HFFc6 (cell line): ENCODE data around the gene CHFR. TPM values are rescaled to one million over a fixed set of nuclear protein-coding genes. Genes with fewer than 3 reads are reported as not detected.
A peak's percentile ranks its signal among the peaks of the same experiment; 100 is the strongest.
"Not testable (repeated sequence)": the region's sequence is repeated elsewhere in the genome, so short reads cannot be mapped to it uniquely, and the experiment has no call there.

Experiments used
- DNase-seq: peaks from one replicate; pipeline ENCODE4 v3.0.0-alpha.2; 2018
- H3K27ac Mint-ChIP-seq: 2 replicates; pipeline ENCODE4 v1.8.0; 2020; ENCODE audit warnings: mild to moderate bottlenecking, mixed read lengths
- H3K27me3 Mint-ChIP-seq: 2 replicates; pipeline ENCODE4 v1.8.0; 2021; ENCODE audit warnings: mild to moderate bottlenecking, moderate library complexity, mixed read lengths; ENCODE audit not compliant: insufficient read depth
- H3K36me3 Mint-ChIP-seq: 2 replicates; pipeline ENCODE4 v1.8.0; 2021; ENCODE audit warnings: low read depth, mixed read lengths
- H3K4me1 Mint-ChIP-seq: 2 replicates; pipeline ENCODE4 v1.8.0; 2020; ENCODE audit warnings: low read depth, mixed read lengths
- H3K4me3 Mint-ChIP-seq: 2 replicates; pipeline ENCODE4 v1.8.0; 2020; ENCODE audit warnings: mild to moderate bottlenecking, moderate library complexity, mixed read lengths
- H3K9me3 Mint-ChIP-seq: 2 replicates; pipeline ENCODE4 v1.8.0; 2020; ENCODE audit warnings: mild to moderate bottlenecking, mixed read lengths
- total RNA-seq, 6 experiments: library from RNA; stranded (reverse); fragmentation: NEBNext Ultra II Directional; extraction: Animal tissue kit (Norgen Biotek cat#: 25700); gene quantifications; 2 replicates in 1 of 6; 3 replicates in 5 of 6; pipeline ENCODE4 v1.2.3, GENCODE V29; 2021
- TF ChIP-seq, protein P1 (sequence below): fragments of 200-600 bp; sonication (generic); IDR thresholded peaks from 2 replicates; pipeline ENCODE4 v1.5.0; 2021; ENCODE audit warnings: antibody characterized with exemption, mild to moderate bottlenecking

The CHFR gene
- total RNA-seq, 6 experiments from 2014 or later: 23.1 to 30.0 (median 26.2) TPM

GRCh38 chr12:132909030-132909368, 21.6 kb upstream of the CHFR start:
- Mint-ChIP-seq H3K4me1 (no peaks in the 10 kb centered on the region), H3K36me3 (peaks cover 27% of the 10 kb centered on the region)

GRCh38 chr12:132908145-132909029, 21.0 kb upstream of the CHFR start:
- H3K4me1 Mint-ChIP-seq: no peaks in the 10 kb centered on the region
- peaks cover 6% of the 10 kb centered on the region; the same call in 1 of the 2 replicates for H3K27me3 Mint-ChIP-seq
- peak overlapping the region; percentile 83 for H3K4me3 Mint-ChIP-seq
- H3K27ac Mint-ChIP-seq: peak overlapping the region; percentile 69; the same call in 1 of the 2 replicates
- peaks cover 81% of the 10 kb centered on the region for H3K9me3 Mint-ChIP-seq
- TF ChIP-seq, protein P1, sequence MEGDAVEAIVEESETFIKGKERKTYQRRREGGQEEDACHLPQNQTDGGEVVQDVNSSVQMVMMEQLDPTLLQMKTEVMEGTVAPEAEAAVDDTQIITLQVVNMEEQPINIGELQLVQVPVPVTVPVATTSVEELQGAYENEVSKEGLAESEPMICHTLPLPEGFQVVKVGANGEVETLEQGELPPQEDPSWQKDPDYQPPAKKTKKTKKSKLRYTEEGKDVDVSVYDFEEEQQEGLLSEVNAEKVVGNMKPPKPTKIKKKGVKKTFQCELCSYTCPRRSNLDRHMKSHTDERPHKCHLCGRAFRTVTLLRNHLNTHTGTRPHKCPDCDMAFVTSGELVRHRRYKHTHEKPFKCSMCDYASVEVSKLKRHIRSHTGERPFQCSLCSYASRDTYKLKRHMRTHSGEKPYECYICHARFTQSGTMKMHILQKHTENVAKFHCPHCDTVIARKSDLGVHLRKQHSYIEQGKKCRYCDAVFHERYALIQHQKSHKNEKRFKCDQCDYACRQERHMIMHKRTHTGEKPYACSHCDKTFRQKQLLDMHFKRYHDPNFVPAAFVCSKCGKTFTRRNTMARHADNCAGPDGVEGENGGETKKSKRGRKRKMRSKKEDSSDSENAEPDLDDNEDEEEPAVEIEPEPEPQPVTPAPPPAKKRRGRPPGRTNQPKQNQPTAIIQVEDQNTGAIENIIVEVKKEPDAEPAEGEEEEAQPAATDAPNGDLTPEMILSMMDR: no peak
- DNase-seq: peak; percentile 43
- peaks cover 24% of the 10 kb centered on the region for H3K36me3 Mint-ChIP-seq

More at GRCh38 chr12:132909030-132909368, 21.6 kb upstream of the CHFR start:
- Mint-ChIP-seq H3K4me3 (peak overlapping the region; percentile 83), H3K27ac (no peak overlapping the region), H3K9me3 (peaks cover 83% of the 10 kb centered on the region), H3K27me3 (peaks cover 6% of the 10 kb centered on the region; the same call in 1 of the 2 replicates)
- TF ChIP-seq, protein P1: no peak
- DNase-seq: no peak

- H3K36me3 Mint-ChIP-seq: peaks cover 24% of the 10 kb centered on the region
- peaks cover 83% of the 10 kb centered on the region for H3K9me3 Mint-ChIP-seq
- H3K27ac Mint-ChIP-seq, H3K4me1 Mint-ChIP-seq, H3K27me3 Mint-ChIP-seq, DNase-seq: not testable (repeated sequence)
- H3K4me3 Mint-ChIP-seq: peak overlapping the region; percentile 74; the same call in 1 of the 2 replicates
Measured at GRCh38 chr12:132907789-132908144, 20.4 kb upstream of the CHFR start.

DNA sequence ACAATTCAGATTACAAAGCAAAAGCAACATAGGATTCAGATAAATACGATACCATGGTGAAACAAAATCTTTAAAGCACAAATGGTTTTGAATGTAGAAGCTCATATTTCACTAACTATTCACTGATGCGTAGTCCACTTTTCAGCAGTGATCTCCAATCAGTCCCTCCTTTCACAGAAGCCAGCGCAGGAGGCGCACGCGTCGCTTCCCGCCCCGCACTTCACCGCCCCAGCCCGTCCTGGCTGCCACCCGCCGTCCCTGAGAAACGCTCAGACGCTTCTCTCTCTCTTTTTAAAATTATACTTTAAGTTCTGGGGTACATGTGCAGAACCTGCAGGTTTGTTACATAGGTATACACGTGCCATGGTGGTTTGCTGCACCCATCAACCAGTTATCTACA, 19.8 kb upstream of the CHFR start:
- Mint-ChIP-seq H3K27me3 (peaks cover 6% of the 10 kb centered on the region; the same call in 1 of the 2 replicates), H3K4me1 (no peaks in the 10 kb centered on the region), H3K4me3 (no peak overlapping the region), H3K27ac (no peak overlapping the region), H3K36me3 (peaks cover 21% of the 10 kb centered on the region), H3K9me3 (peaks cover 79% of the 10 kb centered on the region)
- TF ChIP-seq, protein P1: no peak
- no peak for DNase-seq

DNA sequence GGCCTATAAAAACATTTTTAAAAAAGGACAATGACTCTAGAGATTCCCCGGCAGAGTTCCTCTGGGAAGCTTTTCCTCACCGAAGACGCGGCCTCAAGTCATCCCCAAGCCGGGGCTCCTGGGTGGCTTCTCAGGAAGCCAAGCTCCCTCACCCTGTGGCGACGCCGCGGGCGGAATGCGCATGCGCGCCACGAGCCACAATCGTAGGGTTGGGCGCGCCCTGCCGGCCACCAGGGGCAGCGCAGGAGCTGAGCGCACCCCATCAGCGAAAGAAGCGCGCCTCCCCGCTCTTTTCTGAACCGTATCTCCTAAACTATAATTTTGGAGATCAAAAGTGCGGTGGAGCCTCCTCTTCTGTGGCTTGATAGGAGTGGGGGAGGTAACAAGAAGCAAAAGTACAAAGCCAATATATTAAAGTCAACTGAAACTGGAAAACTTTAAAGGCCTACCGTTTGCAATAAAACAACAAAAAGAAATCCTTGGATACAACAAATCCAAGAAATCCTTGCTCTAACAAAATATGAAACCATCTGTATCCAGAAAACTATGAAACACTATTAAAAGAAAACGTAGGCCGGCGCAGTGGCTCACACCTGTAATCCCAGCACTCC, 17.4 kb upstream of the CHFR start:
- Mint-ChIP-seq H3K9me3 (peaks cover 70% of the 10 kb centered on the region), H3K27me3 (peaks cover 6% of the 10 kb centered on the region; the same call in 1 of the 2 replicates), H3K4me1 (no peaks in the 10 kb centered on the region), H3K27ac (no peak overlapping the region), H3K36me3 (peaks cover 10% of the 10 kb centered on the region), H3K4me3 (no peak overlapping the region)
- TF ChIP-seq, protein P1: peak; percentile 61
- DNase-seq: no peak

- peaks cover 35% of the 10 kb centered on the region for H3K9me3 Mint-ChIP-seq
- DNase-seq: no peak
- H3K27ac Mint-ChIP-seq: no peak overlapping the region
Measured at GRCh38 chr12:132899033-132899432, 11.6 kb upstream of the CHFR start.

More at GRCh38 chr12:132899033-132899432, 11.6 kb upstream of the CHFR start:
- H3K4me1 Mint-ChIP-seq: no peaks in the 10 kb centered on the region
- no peak overlapping the region for H3K4me3 Mint-ChIP-seq
- no peaks in the 10 kb centered on the region for H3K27me3 Mint-ChIP-seq
- TF ChIP-seq, protein P1: no peak
- H3K36me3 Mint-ChIP-seq: peaks cover 16% of the 10 kb centered on the region
